HCT116 (cell line): ENCODE data around the gene CHAD. TPM values are rescaled to one million over a fixed set of nuclear protein-coding genes. Genes with fewer than 3 reads are reported as not detected.

Experiments
- ATAC-seq: fragments of 200-7000 bp; cut with Tn5 transposase; 2 replicates; pipeline ENCODE4 v1.9.1; 2020; ENCODE audit warnings: mild to moderate bottlenecking, moderate library complexity
- BruUV-seq: library from RNA; stranded (reverse); fragments of 400-500 nt; replicated peaks from 2 replicates; lab custom pipeline; 2021; lab: Mats Ljungman, UMichigan
- CTCF ChIA-PET: fragments of 300-600 bp; sonication (Branson Sonifier 250); formaldehyde crosslinking; loops from one replicate; lab custom pipeline; 2021; ENCODE audit warnings: antibody characterized with exemption; lab: Charles Lee
- POLR2A ChIA-PET: fragments of 300-600, 350-600 bp; sonication (Branson Sonifier 250); formaldehyde crosslinking; loops from one replicate; lab custom pipeline; 2021; ENCODE audit warnings: antibody characterized with exemption; lab: Charles Lee
- RAD21 ChIA-PET, 2 experiments: fragments of 300-600 bp; sonication (Branson Sonifier 250); formaldehyde crosslinking; loops; one replicate each; lab custom pipeline; 2023; ENCODE audit warnings: low total read pairs in 2 of 2; ENCODE audit not compliant: uncharacterized antibody in 2 of 2, unreplicated experiment in 2 of 2, low non-redundant PET in 1 of 2; lab: Charles Lee
- DNase-seq: peaks from one replicate; pipeline ENCODE4 v3.0.0-alpha.2; 2010; ENCODE audit warnings: low read depth, low spot score
- H2AFZ ChIP-seq: fragments of 200-600 bp; shearing (Covaris generic), sonication (generic); 2 replicates; pipeline ENCODE4 v1.6.1; 2017; ENCODE audit warnings: low read depth, mixed run types, mixed read lengths, antibody characterized with exemption, low read length; ENCODE audit not compliant: poor library complexity, severe bottlenecking
- H3K27ac ChIP-seq: 2 replicates; pipeline ENCODE4 v1.5.1; 2012; ENCODE audit warnings: low read depth, low read length
- H3K27me3 ChIP-seq: fragments of 200-600 bp; sonication (generic); 2 replicates; pipeline ENCODE4 v1.6.1; 2016; ENCODE audit warnings: mixed run types, low read length, mixed read lengths; ENCODE audit not compliant: insufficient read depth
- H3K36me3 ChIP-seq, 2 experiments: fragments of 200-500 bp in 1 of 2; fragments of 200-600 bp in 1 of 2; sonication (Bioruptor generic) in 1 of 2; sonication (generic) in 1 of 2; 2 replicates each; pipeline versions ENCODE4 v1.5.1 to v1.6.1; 2014 to 2016; ENCODE audit warnings: low read length in 2 of 2, inconsistent platforms in 1 of 2, mixed read lengths in 1 of 2, mixed run types in 1 of 2; ENCODE audit not compliant: insufficient read depth in 2 of 2, control insufficient read depth in 1 of 2
- H3K4me1 ChIP-seq, 2 experiments: fragments of 200-600 bp in 1 of 2; sonication (generic) in 1 of 2; 2 replicates each; pipeline versions ENCODE4 v1.5.1 to v1.6.1; 2012 to 2017; ENCODE audit warnings: low read length in 2 of 2, inconsistent platforms in 1 of 2, mild to moderate bottlenecking in 1 of 2, mixed read lengths in 1 of 2, mixed run types in 1 of 2, moderate library complexity in 1 of 2; ENCODE audit not compliant: insufficient read depth in 2 of 2, control insufficient read depth in 1 of 2
- H3K4me2 ChIP-seq: fragments of 200-600 bp; sonication (generic); 2 replicates; pipeline ENCODE4 v1.6.1; 2017; ENCODE audit warnings: mixed run types, low read length, mixed read lengths
- H3K4me3 ChIP-seq, 2 experiments: fragments of 200-600 bp in 1 of 2; sonication (generic) in 1 of 2; replicated peaks in 1 of 2; 2 replicates each; pipeline ENCODE4 v1.5.1; 2011 to 2016; ENCODE audit warnings: low read length in 2 of 2, control low read depth in 1 of 2, low read depth in 1 of 2, mild to moderate bottlenecking in 1 of 2, mixed read lengths in 1 of 2, mixed run types in 1 of 2
- H3K79me2 ChIP-seq: fragments of 200-600 bp; sonication (generic); 2 replicates; pipeline ENCODE4 v1.6.1; 2017; ENCODE audit warnings: mild to moderate bottlenecking, mixed run types, low read length, moderate library complexity, mixed read lengths; ENCODE audit not compliant: insufficient read depth
- H3K9ac ChIP-seq: fragments of 200-600 bp; sonication (generic); 2 replicates; pipeline ENCODE4 v1.6.1; 2016; ENCODE audit warnings: low read length, mixed read lengths
- H3K9me2 ChIP-seq: fragments of 200-600 bp; sonication (generic), shearing (Covaris generic); 2 replicates; pipeline ENCODE4 v1.6.1; 2017; ENCODE audit warnings: mixed run types, mild to moderate bottlenecking, moderate library complexity; ENCODE audit not compliant: insufficient read depth
- H3K9me3 ChIP-seq, 2 experiments: fragments of 200-500 bp in 1 of 2; fragments of 200-600 bp in 1 of 2; sonication (Bioruptor generic) in 1 of 2; sonication (generic) in 1 of 2; 2 replicates each; pipeline ENCODE4 v1.6.1; 2014 to 2017; ENCODE audit warnings: low read length in 2 of 2, mixed read lengths in 2 of 2, inconsistent platforms in 1 of 2, low read depth in 1 of 2, mild to moderate bottlenecking in 1 of 2, mixed run types in 1 of 2, moderate library complexity in 1 of 2; ENCODE audit not compliant: control insufficient read depth in 1 of 2, insufficient read depth in 1 of 2
- H4K20me1 ChIP-seq: fragments of 200-600 bp; sonication (generic), shearing (Covaris generic); 2 replicates; pipeline ENCODE4 v1.6.1; 2017; ENCODE audit warnings: mixed run types, mild to moderate bottlenecking, moderate library complexity; ENCODE audit not compliant: insufficient read depth
- CBX3 ChIP-seq: IDR thresholded peaks from 2 replicates; pipeline ENCODE4 v1.6.1; 2012; ENCODE audit warnings: low read depth
- CEBPB ChIP-seq: IDR thresholded peaks from 2 replicates; pipeline ENCODE4 v1.6.1; 2012; ENCODE audit warnings: low read depth
- EGR1 ChIP-seq: IDR thresholded peaks from 2 replicates; pipeline ENCODE4 v1.6.1; 2012; ENCODE audit warnings: low read depth
- ELF1 ChIP-seq: IDR thresholded peaks from 2 replicates; pipeline ENCODE4 v1.6.1; 2012; ENCODE audit warnings: low read depth, borderline replicate concordance
- EZH2 ChIP-seq: fragments of 200-600 bp; sonication (generic); IDR thresholded peaks from 2 replicates; pipeline ENCODE4 v1.6.1; 2017; ENCODE audit warnings: antibody characterized with exemption, mixed run types
- EZH2phosphoT487 ChIP-seq: fragments of 200-600 bp; IDR thresholded peaks from 2 replicates; pipeline ENCODE4 v1.6.1; 2018; ENCODE audit warnings: antibody characterized with exemption, borderline replicate concordance
- FOSL1 ChIP-seq: IDR thresholded peaks from 2 replicates; pipeline ENCODE4 v1.6.1; 2012; ENCODE audit warnings: low read depth
- JUND ChIP-seq: IDR thresholded peaks from 2 replicates; pipeline ENCODE4 v1.6.1; 2012
- POLR2AphosphoS5 ChIP-seq: IDR thresholded peaks from 2 replicates; pipeline ENCODE4 v1.6.1; 2011; ENCODE audit warnings: mild to moderate bottlenecking, low read depth, low read length, moderate library complexity
- RAD21 ChIP-seq: IDR thresholded peaks from 2 replicates; pipeline ENCODE4 v1.6.1; 2012; ENCODE audit warnings: low read depth, mild to moderate bottlenecking
- SIN3A ChIP-seq: IDR thresholded peaks from 2 replicates; pipeline ENCODE4 v1.6.1; 2012; ENCODE audit warnings: low read depth
- SP1 ChIP-seq: IDR thresholded peaks from 2 replicates; pipeline ENCODE4 v1.6.1; 2012; ENCODE audit warnings: low read depth
- SRF ChIP-seq: IDR thresholded peaks from 2 replicates; pipeline ENCODE4 v1.6.1; 2012; ENCODE audit warnings: low read depth
- TCF7L2 ChIP-seq: IDR thresholded peaks from 2 replicates; pipeline ENCODE4 v1.7.0; 2011; ENCODE audit warnings: borderline replicate concordance, inconsistent platforms; ENCODE audit not compliant: insufficient read depth, insufficient read length; ENCODE audit errors: extremely low read depth
- ZNF274 ChIP-seq: fragments of 200-500 bp; sonication (Bioruptor generic); IDR thresholded peaks from 2 replicates; pipeline ENCODE4 v1.6.1; 2014; ENCODE audit warnings: mild to moderate bottlenecking, low read depth, low read length, inconsistent platforms
- intact Hi-C: fragments of 100-400 bp; cut with micrococcal nuclease; formaldehyde crosslinking; loops from 2 replicates; pipeline ENCODE4 v1.10.0; 2022
- total RNA-seq: library from RNA; stranded (reverse); gene quantifications from one replicate; pipeline ENCODE4 v1.2.1, GENCODE V29; 2021; ENCODE audit not compliant: unreplicated experiment
- TF ChIP-seq, protein P1 (sequence below): IDR thresholded peaks from 2 replicates; pipeline ENCODE4 v1.6.1; 2011; ENCODE audit warnings: mild to moderate bottlenecking, low read length, moderate library complexity; ENCODE audit not compliant: insufficient replicate concordance; ENCODE audit errors: extremely low read depth
- TF ChIP-seq, protein P2 (sequence below): IDR thresholded peaks from 2 replicates; pipeline ENCODE4 v1.6.1; 2012
- TF ChIP-seq, protein P3 (sequence below), 3 experiments: fragments of 200-600 bp in 1 of 3; sonication (generic) in 1 of 3; IDR thresholded peaks in 2 of 3; conservative IDR thresholded peaks in 1 of 3; 2 replicates each; pipeline ENCODE4 v1.5.1; 2012 to 2017; ENCODE audit warnings: low read depth in 2 of 3, low read length in 2 of 3, antibody characterized with exemption in 1 of 3, borderline replicate concordance in 1 of 3, control low read depth in 1 of 3, mild to moderate bottlenecking in 1 of 3, mixed read lengths in 1 of 3, mixed run types in 1 of 3, moderate library complexity in 1 of 3; ENCODE audit not compliant: insufficient read depth in 1 of 3
- TF ChIP-seq, protein P4 (sequence below): IDR thresholded peaks from 2 replicates; pipeline ENCODE4 v1.6.1; 2012

Gene CHAD
- total RNA-seq, 1 experiment from 2014 or later = not detected

DNA sequence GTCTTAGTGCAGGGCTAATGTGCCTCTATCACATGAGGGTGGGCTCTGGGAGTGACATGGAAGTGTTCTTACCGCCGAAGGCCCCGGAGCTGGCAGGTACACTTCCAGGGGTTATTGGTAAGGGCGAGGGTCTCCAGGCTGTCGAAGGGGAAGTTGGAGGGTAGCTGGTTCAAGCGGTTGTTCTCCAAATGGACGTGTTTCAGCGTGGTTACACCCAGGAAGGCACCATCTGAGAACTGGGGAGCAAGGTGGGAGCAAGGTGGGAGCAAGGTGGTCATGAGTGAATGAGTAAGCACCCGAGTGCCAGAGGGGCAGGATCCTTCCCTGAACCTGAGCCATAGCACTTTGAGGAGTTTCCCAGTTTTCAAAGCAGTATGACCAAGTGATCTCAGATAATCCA, 3.0 kb downstream of the CHAD start:
- Histone ChIP-seq H2AFZ (no peak overlapping the region), H3K4me2 (no peak overlapping the region), H3K4me3 (no peak overlapping the region), H3K27me3 (no peaks in the 10 kb centered on the region), H3K9ac (no peak overlapping the region), H3K9me3 (no peaks in the 10 kb centered on the region), H3K27ac (no peak overlapping the region), H3K36me3 (no peaks in the 10 kb centered on the region), H3K4me1 (peaks cover 4 to 16% of the 10 kb centered on the region in 2 experiments; a peak in 2 of 4 replicates), H3K79me2 (no peaks in the 10 kb centered on the region), H4K20me1 (no peaks in the 10 kb centered on the region), H3K9me2 (no peaks in the 10 kb centered on the region)
- DNase-seq (no peak), ATAC-seq (no peak)
- ChIA-PET POLR2A (no interaction called here), CTCF (no interaction called here), RAD21 (no interaction called here)
- BruUV-seq = no TSS peak
- TF ChIP-seq CBX3 = no peak
- TF ChIP-seq SRF = no peak
- TF ChIP-seq SIN3A = no peak
- TF ChIP-seq, protein P1, sequence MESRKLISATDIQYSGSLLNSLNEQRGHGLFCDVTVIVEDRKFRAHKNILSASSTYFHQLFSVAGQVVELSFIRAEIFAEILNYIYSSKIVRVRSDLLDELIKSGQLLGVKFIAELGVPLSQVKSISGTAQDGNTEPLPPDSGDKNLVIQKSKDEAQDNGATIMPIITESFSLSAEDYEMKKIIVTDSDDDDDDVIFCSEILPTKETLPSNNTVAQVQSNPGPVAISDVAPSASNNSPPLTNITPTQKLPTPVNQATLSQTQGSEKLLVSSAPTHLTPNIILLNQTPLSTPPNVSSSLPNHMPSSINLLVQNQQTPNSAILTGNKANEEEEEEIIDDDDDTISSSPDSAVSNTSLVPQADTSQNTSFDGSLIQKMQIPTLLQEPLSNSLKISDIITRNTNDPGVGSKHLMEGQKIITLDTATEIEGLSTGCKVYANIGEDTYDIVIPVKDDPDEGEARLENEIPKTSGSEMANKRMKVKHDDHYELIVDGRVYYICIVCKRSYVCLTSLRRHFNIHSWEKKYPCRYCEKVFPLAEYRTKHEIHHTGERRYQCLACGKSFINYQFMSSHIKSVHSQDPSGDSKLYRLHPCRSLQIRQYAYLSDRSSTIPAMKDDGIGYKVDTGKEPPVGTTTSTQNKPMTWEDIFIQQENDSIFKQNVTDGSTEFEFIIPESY = no peak
- TF ChIP-seq POLR2AphosphoS5 = no peak
- no peak for TF ChIP-seq RAD21
- TF ChIP-seq TCF7L2 = no peak
- TF ChIP-seq, protein P2, sequence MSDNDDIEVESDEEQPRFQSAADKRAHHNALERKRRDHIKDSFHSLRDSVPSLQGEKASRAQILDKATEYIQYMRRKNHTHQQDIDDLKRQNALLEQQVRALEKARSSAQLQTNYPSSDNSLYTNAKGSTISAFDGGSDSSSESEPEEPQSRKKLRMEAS = no peak
- no peak for TF ChIP-seq SP1
- no peak for TF ChIP-seq EZH2phosphoT487
- TF ChIP-seq, protein P3, sequence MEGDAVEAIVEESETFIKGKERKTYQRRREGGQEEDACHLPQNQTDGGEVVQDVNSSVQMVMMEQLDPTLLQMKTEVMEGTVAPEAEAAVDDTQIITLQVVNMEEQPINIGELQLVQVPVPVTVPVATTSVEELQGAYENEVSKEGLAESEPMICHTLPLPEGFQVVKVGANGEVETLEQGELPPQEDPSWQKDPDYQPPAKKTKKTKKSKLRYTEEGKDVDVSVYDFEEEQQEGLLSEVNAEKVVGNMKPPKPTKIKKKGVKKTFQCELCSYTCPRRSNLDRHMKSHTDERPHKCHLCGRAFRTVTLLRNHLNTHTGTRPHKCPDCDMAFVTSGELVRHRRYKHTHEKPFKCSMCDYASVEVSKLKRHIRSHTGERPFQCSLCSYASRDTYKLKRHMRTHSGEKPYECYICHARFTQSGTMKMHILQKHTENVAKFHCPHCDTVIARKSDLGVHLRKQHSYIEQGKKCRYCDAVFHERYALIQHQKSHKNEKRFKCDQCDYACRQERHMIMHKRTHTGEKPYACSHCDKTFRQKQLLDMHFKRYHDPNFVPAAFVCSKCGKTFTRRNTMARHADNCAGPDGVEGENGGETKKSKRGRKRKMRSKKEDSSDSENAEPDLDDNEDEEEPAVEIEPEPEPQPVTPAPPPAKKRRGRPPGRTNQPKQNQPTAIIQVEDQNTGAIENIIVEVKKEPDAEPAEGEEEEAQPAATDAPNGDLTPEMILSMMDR (IDR thresholded peaks at IDR 0.05 in 2 of 3, conservative IDR thresholded peaks at IDR 0.05 in 1 of 3; ENCODE audit: borderline replicate concordance in 1 of 3, insufficient read depth in 1 of 3, low read depth in 2 of 3, low read length in 2 of 3) = no peak
- no peak for TF ChIP-seq JUND
- TF ChIP-seq, protein P4, sequence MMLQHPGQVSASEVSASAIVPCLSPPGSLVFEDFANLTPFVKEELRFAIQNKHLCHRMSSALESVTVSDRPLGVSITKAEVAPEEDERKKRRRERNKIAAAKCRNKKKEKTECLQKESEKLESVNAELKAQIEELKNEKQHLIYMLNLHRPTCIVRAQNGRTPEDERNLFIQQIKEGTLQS = no peak
- no peak for TF ChIP-seq FOSL1
- no peak for TF ChIP-seq ZNF274
- TF ChIP-seq EGR1 = no peak
- TF ChIP-seq ELF1 = no peak
- no peak for TF ChIP-seq CEBPB
- no peak for TF ChIP-seq EZH2
- intact Hi-C loops = no loop called here
